Measurements from ENCODE around the gene TMEM39B.
"Not testable (repeated sequence)": the region's sequence is repeated elsewhere in the genome, so short reads cannot be mapped to it uniquely, and the experiment has no call there.

DNA sequence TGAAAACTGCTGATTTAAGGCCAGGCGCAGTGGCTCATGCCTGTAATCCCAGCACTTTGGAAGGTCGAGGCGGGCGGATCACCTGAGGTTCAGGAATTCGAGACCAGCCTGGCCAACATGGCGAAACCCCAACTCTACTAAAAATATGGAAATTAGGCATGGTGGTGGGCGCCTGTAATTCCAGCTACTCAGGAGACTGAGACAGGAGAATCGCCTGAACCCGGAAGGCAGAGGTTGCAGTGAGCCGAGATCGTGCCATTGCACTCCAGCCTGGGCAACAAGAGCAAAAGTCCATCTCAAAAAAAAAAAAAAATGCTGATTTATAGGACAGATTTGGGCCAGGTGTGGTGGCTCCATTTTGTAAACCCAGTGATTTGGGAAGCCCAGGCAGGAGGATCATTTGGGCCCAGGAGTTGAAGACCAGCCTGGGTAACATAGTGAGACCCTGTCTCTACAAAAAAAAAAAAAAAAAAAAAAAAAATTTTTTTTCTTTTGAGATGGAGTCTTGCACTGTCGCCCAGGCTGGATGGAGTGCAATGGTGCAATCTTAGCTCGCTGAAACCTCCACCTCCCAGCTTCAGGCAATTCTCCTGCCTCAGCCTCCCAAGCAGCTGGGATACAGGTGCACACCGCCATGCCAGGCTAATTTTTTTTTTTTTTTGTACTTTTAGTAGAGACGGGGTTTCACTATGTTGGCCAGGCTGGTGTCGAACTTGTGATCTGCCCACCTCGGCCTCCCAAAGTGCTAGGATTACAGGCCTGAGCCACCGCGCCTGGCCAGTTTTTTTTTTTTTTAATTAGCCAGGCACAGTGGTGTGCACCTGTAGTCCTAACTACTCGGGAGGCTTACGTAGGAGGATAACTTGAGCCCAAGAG is 6.9 kb upstream of the TMEM39B start:
- TF ChIP-seq, protein P1, sequence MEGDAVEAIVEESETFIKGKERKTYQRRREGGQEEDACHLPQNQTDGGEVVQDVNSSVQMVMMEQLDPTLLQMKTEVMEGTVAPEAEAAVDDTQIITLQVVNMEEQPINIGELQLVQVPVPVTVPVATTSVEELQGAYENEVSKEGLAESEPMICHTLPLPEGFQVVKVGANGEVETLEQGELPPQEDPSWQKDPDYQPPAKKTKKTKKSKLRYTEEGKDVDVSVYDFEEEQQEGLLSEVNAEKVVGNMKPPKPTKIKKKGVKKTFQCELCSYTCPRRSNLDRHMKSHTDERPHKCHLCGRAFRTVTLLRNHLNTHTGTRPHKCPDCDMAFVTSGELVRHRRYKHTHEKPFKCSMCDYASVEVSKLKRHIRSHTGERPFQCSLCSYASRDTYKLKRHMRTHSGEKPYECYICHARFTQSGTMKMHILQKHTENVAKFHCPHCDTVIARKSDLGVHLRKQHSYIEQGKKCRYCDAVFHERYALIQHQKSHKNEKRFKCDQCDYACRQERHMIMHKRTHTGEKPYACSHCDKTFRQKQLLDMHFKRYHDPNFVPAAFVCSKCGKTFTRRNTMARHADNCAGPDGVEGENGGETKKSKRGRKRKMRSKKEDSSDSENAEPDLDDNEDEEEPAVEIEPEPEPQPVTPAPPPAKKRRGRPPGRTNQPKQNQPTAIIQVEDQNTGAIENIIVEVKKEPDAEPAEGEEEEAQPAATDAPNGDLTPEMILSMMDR (IDR thresholded peaks at IDR 0.05; ENCODE audit: insufficient read depth, low read depth, low read length), result not testable (repeated sequence)
- not testable (repeated sequence) for TF ChIP-seq EZH2 (IDR thresholded peaks at IDR 0.05; ENCODE audit: insufficient read depth, low read length)
